Gastrocnemius medialis (tissue), 4 donors: ENCODE results near the gene FSIP1.

ENCODE experiments used
- POLR2A ChIP-seq, 2 donors: fragments of 450-650 bp; IDR thresholded peaks; one replicate each; pipeline ENCODE4 v1.6.1; 2017; ENCODE audit warnings: antibody characterized with exemption in 2 of 2, mild to moderate bottlenecking in 2 of 2, moderate library complexity in 2 of 2
- TF ChIP-seq, protein P1 (sequence below), 5 experiments: fragments of 450-650 bp in 3 of 5; fragments of 200-600 bp in 2 of 5; sonication (generic) in 2 of 5; IDR thresholded peaks in 4 of 5; conservative IDR thresholded peaks in 1 of 5; 1 replicate in 4 of 5; 2 replicates in 1 of 5; pipeline ENCODE4 v1.5.1; 2016 to 2019; ENCODE audit warnings: antibody characterized with exemption in 5 of 5, mild to moderate bottlenecking in 3 of 5, moderate library complexity in 3 of 5

DNA sequence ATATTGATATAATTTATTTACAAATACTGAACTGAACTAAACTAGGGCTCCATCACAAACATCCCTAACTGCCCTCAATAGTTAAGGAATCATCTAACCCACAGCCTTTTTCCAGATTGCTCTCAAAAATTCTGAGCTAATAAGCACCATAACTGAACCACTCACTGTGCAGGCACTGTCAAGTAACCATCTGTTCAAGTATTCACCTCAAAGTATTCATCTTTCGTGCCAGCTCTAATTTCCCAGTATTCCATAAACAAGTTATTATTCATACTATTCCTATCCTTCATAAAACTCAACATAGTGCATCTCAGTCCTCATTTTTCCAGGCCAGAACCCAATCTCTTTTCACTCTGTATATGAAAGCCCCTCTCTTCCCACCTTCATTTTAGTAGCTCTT, 160.7 kb downstream of the FSIP1 start:
- TF ChIP-seq, protein P1, sequence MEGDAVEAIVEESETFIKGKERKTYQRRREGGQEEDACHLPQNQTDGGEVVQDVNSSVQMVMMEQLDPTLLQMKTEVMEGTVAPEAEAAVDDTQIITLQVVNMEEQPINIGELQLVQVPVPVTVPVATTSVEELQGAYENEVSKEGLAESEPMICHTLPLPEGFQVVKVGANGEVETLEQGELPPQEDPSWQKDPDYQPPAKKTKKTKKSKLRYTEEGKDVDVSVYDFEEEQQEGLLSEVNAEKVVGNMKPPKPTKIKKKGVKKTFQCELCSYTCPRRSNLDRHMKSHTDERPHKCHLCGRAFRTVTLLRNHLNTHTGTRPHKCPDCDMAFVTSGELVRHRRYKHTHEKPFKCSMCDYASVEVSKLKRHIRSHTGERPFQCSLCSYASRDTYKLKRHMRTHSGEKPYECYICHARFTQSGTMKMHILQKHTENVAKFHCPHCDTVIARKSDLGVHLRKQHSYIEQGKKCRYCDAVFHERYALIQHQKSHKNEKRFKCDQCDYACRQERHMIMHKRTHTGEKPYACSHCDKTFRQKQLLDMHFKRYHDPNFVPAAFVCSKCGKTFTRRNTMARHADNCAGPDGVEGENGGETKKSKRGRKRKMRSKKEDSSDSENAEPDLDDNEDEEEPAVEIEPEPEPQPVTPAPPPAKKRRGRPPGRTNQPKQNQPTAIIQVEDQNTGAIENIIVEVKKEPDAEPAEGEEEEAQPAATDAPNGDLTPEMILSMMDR (IDR thresholded peaks at IDR 0.05 in 4 of 5, conservative IDR thresholded peaks at IDR 0.05 in 1 of 5): no peak
- TF ChIP-seq POLR2A (IDR thresholded peaks at IDR 0.05): no peak
